Neural crest cell (in vitro differentiated cells): ENCODE results near the gene MINDY4. TPM values are rescaled to one million over a fixed set of nuclear protein-coding genes. Genes with fewer than 3 reads are reported as not detected.

Experiments
- DNase-seq: peaks from one replicate; pipeline ENCODE4 v3.0.0; 2021; ENCODE audit warnings: low read depth, mixed read lengths, low spot score
- H3K27ac Mint-ChIP-seq: one replicate; pipeline ENCODE4 v1.8.0; 2021; ENCODE audit warnings: mild to moderate bottlenecking, mixed read lengths; ENCODE audit not compliant: unreplicated experiment
- H3K27me3 Mint-ChIP-seq: 2 replicates; pipeline ENCODE4 v1.8.0; 2021; ENCODE audit warnings: low read depth, mild to moderate bottlenecking, mixed read lengths
- H3K36me3 Mint-ChIP-seq: 2 replicates; pipeline ENCODE4 v1.8.0; 2021; ENCODE audit warnings: low read depth, mild to moderate bottlenecking, mixed read lengths
- H3K4me1 Mint-ChIP-seq: 2 replicates; pipeline ENCODE4 v1.8.0; 2021; ENCODE audit warnings: mixed read lengths
- H3K4me3 Mint-ChIP-seq: one replicate; pipeline ENCODE4 v1.8.0; 2021; ENCODE audit warnings: mild to moderate bottlenecking, mixed read lengths
- H3K9me3 Mint-ChIP-seq: 2 replicates; pipeline ENCODE4 v1.8.0; 2021; ENCODE audit warnings: mixed read lengths
- total RNA-seq: library from RNA; stranded (reverse); gene quantifications from 2 replicates; pipeline ENCODE4 v1.2.1, GENCODE V29; 2021
- TF ChIP-seq, protein P1 (sequence below): fragments of 200-600 bp; sonication (generic); conservative IDR thresholded peaks from 2 replicates; pipeline ENCODE4 v1.5.0; 2021; ENCODE audit warnings: antibody characterized with exemption, mild to moderate bottlenecking

MINDY4 gene
- total RNA-seq, 1 donor from 2014 or later, result 9.2 TPM

DNA sequence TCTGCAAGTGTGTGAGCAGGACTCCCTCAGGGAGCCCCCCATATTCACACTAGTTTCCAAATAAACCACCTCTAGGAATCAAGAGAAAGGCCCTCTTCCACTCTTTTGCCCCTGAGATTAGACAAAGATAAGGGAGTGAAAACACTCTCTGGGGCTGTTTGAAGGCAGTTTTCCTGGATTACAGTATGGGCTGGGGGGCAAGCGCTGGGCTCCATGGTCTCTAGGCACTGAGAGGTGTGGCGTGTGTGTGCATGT, 141.4 kb downstream of the MINDY4 start:
- H3K4me1 Mint-ChIP-seq, result peaks cover 18% of the 10 kb centered on the region
- TF ChIP-seq, protein P1, sequence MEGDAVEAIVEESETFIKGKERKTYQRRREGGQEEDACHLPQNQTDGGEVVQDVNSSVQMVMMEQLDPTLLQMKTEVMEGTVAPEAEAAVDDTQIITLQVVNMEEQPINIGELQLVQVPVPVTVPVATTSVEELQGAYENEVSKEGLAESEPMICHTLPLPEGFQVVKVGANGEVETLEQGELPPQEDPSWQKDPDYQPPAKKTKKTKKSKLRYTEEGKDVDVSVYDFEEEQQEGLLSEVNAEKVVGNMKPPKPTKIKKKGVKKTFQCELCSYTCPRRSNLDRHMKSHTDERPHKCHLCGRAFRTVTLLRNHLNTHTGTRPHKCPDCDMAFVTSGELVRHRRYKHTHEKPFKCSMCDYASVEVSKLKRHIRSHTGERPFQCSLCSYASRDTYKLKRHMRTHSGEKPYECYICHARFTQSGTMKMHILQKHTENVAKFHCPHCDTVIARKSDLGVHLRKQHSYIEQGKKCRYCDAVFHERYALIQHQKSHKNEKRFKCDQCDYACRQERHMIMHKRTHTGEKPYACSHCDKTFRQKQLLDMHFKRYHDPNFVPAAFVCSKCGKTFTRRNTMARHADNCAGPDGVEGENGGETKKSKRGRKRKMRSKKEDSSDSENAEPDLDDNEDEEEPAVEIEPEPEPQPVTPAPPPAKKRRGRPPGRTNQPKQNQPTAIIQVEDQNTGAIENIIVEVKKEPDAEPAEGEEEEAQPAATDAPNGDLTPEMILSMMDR, result no peak
- H3K36me3 Mint-ChIP-seq, result no peaks in the 10 kb centered on the region
- no peak for DNase-seq
- H3K4me3 Mint-ChIP-seq, result no peak overlapping the region
- no peaks in the 10 kb centered on the region for H3K9me3 Mint-ChIP-seq
- no peaks in the 10 kb centered on the region for H3K27me3 Mint-ChIP-seq
- no peak overlapping the region for H3K27ac Mint-ChIP-seq

- H3K9me3 Mint-ChIP-seq, result no peaks in the 10 kb centered on the region
- DNase-seq, result no peak
- TF ChIP-seq, protein P1, result no peak
- peaks cover 18% of the 10 kb centered on the region for H3K4me1 Mint-ChIP-seq
- no peak overlapping the region for H3K27ac Mint-ChIP-seq
- H3K4me3 Mint-ChIP-seq, result no peak overlapping the region
- no peaks in the 10 kb centered on the region for H3K36me3 Mint-ChIP-seq
- no peaks in the 10 kb centered on the region for H3K27me3 Mint-ChIP-seq
Measured at GRCh38 chr7:30912986-30913811, 142.0 kb downstream of the MINDY4 start.

DNA sequence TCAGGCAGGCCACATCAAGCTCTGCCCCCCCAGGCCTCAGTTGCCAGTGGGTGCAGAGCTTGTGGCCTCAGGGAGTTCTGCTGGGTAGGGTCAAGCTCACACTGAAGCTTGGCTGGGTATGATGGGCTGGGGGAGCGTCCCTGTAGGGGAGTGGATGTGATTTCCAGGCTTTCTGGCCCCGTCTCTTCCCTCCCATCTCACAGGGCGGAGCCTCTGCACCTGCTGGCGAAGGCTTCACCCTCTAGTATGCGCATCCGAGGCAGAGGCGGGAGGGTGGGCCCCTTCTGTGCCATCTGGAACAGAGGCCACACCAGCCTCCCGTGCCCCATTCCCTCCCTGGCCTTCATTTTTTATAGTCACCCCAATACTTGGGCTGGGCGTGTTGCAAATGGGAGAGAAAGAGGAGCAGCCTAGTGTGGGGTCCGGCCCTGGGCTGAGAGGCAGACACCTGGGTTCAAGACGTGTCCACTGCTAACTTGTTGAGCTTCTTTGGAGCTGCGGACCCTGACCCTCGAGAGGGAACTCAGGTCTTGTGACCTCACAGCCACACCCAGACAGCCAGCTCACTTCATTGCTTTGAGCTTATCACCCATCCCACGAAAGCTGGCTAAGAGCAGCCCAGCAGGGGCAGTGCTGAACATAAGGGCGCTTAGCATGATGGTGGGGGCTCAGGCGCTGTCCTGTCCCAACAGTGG, 142.8 kb downstream of the MINDY4 start:
- Mint-ChIP-seq H3K4me3 (no peak overlapping the region), H3K27ac (no peak overlapping the region), H3K9me3 (no peaks in the 10 kb centered on the region), H3K27me3 (no peaks in the 10 kb centered on the region), H3K36me3 (no peaks in the 10 kb centered on the region), H3K4me1 (peaks cover 18% of the 10 kb centered on the region)
- TF ChIP-seq, protein P1, result no peak
- DNase-seq, result no peak

GRCh38 chr7:30914596-30914995, 143.4 kb downstream of the MINDY4 start:
- H3K4me1 Mint-ChIP-seq, result peaks cover 18% of the 10 kb centered on the region
- H3K9me3 Mint-ChIP-seq, result no peaks in the 10 kb centered on the region
- no peak overlapping the region for H3K27ac Mint-ChIP-seq
- no peaks in the 10 kb centered on the region for H3K27me3 Mint-ChIP-seq
- no peaks in the 10 kb centered on the region for H3K36me3 Mint-ChIP-seq
- H3K4me3 Mint-ChIP-seq, result no peak overlapping the region
- DNase-seq, result no peak
- TF ChIP-seq, protein P1, result no peak

DNA sequence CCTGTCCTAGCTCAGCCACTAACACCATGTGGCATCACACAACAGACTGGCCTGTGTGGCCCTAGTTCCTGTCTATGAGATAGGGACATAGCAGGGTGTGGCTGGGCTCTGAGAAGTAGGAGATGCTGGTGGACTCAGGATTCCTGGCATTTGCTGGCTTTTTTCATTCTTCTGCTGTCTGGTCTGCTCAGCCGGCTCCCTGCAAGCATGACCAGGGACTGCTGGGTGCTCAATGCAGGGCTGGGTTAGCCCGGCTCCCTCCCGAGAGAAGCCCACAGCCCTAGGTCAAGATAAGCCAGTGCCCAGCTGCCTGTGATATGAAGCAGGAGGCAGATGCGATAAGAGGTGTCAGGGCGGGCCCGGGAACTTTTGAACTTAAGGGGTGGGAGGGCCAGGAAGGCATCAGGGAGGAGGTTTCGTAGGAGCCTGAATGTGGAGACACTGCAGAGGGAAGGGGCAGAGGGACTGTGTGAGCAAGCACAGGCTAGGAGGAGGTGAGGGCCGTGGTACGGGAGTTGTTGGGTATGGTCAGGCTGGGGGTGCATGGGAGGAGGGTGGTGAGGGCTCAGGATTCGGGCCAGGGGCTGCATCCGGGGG, 143.9 kb downstream of the MINDY4 start:
- H3K27ac Mint-ChIP-seq, result no peak overlapping the region
- no peak for DNase-seq
- no peaks in the 10 kb centered on the region for H3K27me3 Mint-ChIP-seq

More for the DNA sequence above, 143.9 kb downstream of the MINDY4 start:
- peaks cover 18% of the 10 kb centered on the region for H3K4me1 Mint-ChIP-seq
- no peaks in the 10 kb centered on the region for H3K36me3 Mint-ChIP-seq
- no peaks in the 10 kb centered on the region for H3K9me3 Mint-ChIP-seq
- TF ChIP-seq, protein P1, result no peak
- no peak overlapping the region for H3K4me3 Mint-ChIP-seq
